GM21529 (cell line): ENCODE data around the gene EXTL1.

ENCODE experiments used
- ATAC-seq: cut with Tn5 transposase; IDR thresholded peaks from one replicate; pipeline ENCODE4 v1.9.1; 2021; ENCODE audit not compliant: unreplicated experiment

EXTL1 gene

GRCh38 chr1:26022404-26022779 lies 817 bp downstream of the EXTL1 start:
- no peak for ATAC-seq

- no peak for ATAC-seq
Observed at GRCh38 chr1:26023009-26023408, 1.4 kb downstream of the EXTL1 start.

GRCh38 chr1:26023826-26024225 lies 2.3 kb downstream of the EXTL1 start:
- ATAC-seq, result no peak

GRCh38 chr1:26025060-26025459 lies 3.5 kb downstream of the EXTL1 start:
- no peak for ATAC-seq

- ATAC-seq, result no peak
Observed at GRCh38 chr1:26025517-26025916, 3.9 kb downstream of the EXTL1 start.

GRCh38 chr1:26027716-26028489 lies 6.3 kb downstream of the EXTL1 start:
- ATAC-seq, result no peak

GRCh38 chr1:26028490-26028980 lies 7.0 kb downstream of the EXTL1 start:
- ATAC-seq, result no peak

- no peak for ATAC-seq
Observed at GRCh38 chr1:26029054-26029863, 7.7 kb downstream of the EXTL1 start.

GRCh38 chr1:26029864-26030481 lies 8.4 kb downstream of the EXTL1 start:
- no peak for ATAC-seq

GRCh38 chr1:26031196-26031595 lies 9.6 kb downstream of the EXTL1 start:
- no peak for ATAC-seq

- no peak for ATAC-seq
Observed at GRCh38 chr1:26031611-26032220, 10.1 kb downstream of the EXTL1 start.

GRCh38 chr1:26032656-26033357 lies 11.2 kb downstream of the EXTL1 start:
- ATAC-seq, result no peak

- ATAC-seq, result no peak
Observed at GRCh38 chr1:26034504-26035202, 13.1 kb downstream of the EXTL1 start.

- peak; percentile 86 for ATAC-seq
Observed at GRCh38 chr1:26035203-26035958, 13.8 kb downstream of the EXTL1 start.

GRCh38 chr1:26035959-26036755 lies 14.6 kb downstream of the EXTL1 start:
- ATAC-seq, result peak; percentile 67

GRCh38 chr1:26036756-26037281 lies 15.2 kb downstream of the EXTL1 start:
- no peak for ATAC-seq

- ATAC-seq, result no peak
Observed at GRCh38 chr1:26037904-26038303, 16.3 kb downstream of the EXTL1 start.

- ATAC-seq, result no peak
Observed at GRCh38 chr1:26038477-26038876, 16.9 kb downstream of the EXTL1 start.
